C1 segment of cervical spinal cord (tissue), 14 donors: ENCODE measurements around the gene USP50.
"Not testable (repeated sequence)": the region's sequence is repeated elsewhere in the genome, so short reads cannot be mapped to it uniquely, and the experiment has no call there.

Experiments
- DNase-seq, 14 donors: peaks; one replicate each; lab custom pipeline; 2025; lab: John Stamatoyannopoulos, UW

USP50 gene

GRCh38 chr15:50546566-50546965 is at the start of gene USP50:
Gene USP50, minus strand, starts transcription at chr15:50546666. Its CDS starts 141 bp downstream, at chr15:50546525.
- DNase-seq: no peak

- no peak for DNase-seq
Observed at GRCh38 chr15:50594311-50594710, 47.8 kb upstream of the USP50 start.

- DNase-seq: no peak
Observed at GRCh38 chr15:50593761-50594160, 47.3 kb upstream of the USP50 start.

GRCh38 chr15:50590288-50590687 is 43.8 kb upstream of the USP50 start:
- DNase-seq: no peak

GRCh38 chr15:50577492-50577891 is 31.0 kb upstream of the USP50 start:
- no peak for DNase-seq

GRCh38 chr15:50576166-50576565 is 29.7 kb upstream of the USP50 start:
- DNase-seq: no peak

- DNase-seq: not testable (repeated sequence)
Observed at GRCh38 chr15:50573842-50574241, 27.4 kb upstream of the USP50 start.

GRCh38 chr15:50563756-50564155 is 17.3 kb upstream of the USP50 start:
- DNase-seq: no peak

GRCh38 chr15:50562735-50563640 is 16.5 kb upstream of the USP50 start:
- no peak for DNase-seq

GRCh38 chr15:50558012-50558411 is 11.5 kb upstream of the USP50 start:
- DNase-seq: no peak

GRCh38 chr15:50556642-50557371 is 10.3 kb upstream of the USP50 start:
- no peak for DNase-seq

GRCh38 chr15:50552238-50552637 is 5.8 kb upstream of the USP50 start:
- no peak for DNase-seq

- no peak for DNase-seq
Observed at GRCh38 chr15:50549326-50549725, 2.9 kb upstream of the USP50 start.

- DNase-seq: no peak
Observed at GRCh38 chr15:50544368-50544767, 2.1 kb downstream of the USP50 start.

GRCh38 chr15:50543556-50543955 is 2.9 kb downstream of the USP50 start:
- DNase-seq: no peak

GRCh38 chr15:50542887-50543210 is 3.6 kb downstream of the USP50 start:
- no peak for DNase-seq

GRCh38 chr15:50531766-50532165 is 14.7 kb downstream of the USP50 start:
- no peak for DNase-seq

- DNase-seq: no peak
Observed at GRCh38 chr15:50531163-50531562, 15.3 kb downstream of the USP50 start.

GRCh38 chr15:50523851-50524251 is 22.6 kb downstream of the USP50 start:
- peak in 1 of 14 donors; percentile 3 for DNase-seq

GRCh38 chr15:50519740-50520425 is 26.6 kb downstream of the USP50 start:
- no peak for DNase-seq

GRCh38 chr15:50513001-50513400 is 33.5 kb downstream of the USP50 start:
- no peak for DNase-seq

- no peak for DNase-seq
Observed at GRCh38 chr15:50506121-50506520, 40.3 kb downstream of the USP50 start.
